SK-N-MC (cell line): ENCODE results near the gene LINS1.
A peak's percentile ranks its signal among the peaks of the same experiment; 100 is the strongest.

Experiments used
- DNase-seq: peaks from one replicate; pipeline ENCODE4 v3.0.0-alpha.2; 2011; ENCODE audit warnings: low read depth, low spot score
- H3K27ac ChIP-seq: fragments of 200-600 bp; sonication (generic); 2 replicates; pipeline ENCODE4 v1.5.1; 2016; ENCODE audit warnings: mixed run types
- H3K36me3 ChIP-seq: fragments of 200-600 bp; sonication (generic); 2 replicates; pipeline ENCODE4 v1.6.1; 2017; ENCODE audit warnings: antibody characterized with exemption, low read length, mixed read lengths; ENCODE audit not compliant: insufficient read depth
- H3K4me3 ChIP-seq: fragments of 200-600 bp; sonication (generic); 2 replicates; pipeline ENCODE4 v1.5.1; 2016
- H3K9ac ChIP-seq: fragments of 200-600 bp; sonication (generic); 2 replicates; pipeline ENCODE4 v1.8.0; 2017; ENCODE audit warnings: mixed run types, mixed read lengths; ENCODE audit not compliant: insufficient read length
- H3K9me3 ChIP-seq: fragments of 200-600 bp; sonication (generic); 2 replicates; pipeline ENCODE4 v1.6.1; 2017; ENCODE audit warnings: low read depth, mild to moderate bottlenecking, antibody characterized with exemption, low read length, moderate library complexity, mixed read lengths
- EZH2 ChIP-seq: fragments of 200-600 bp; sonication (generic); IDR thresholded peaks from one replicate; pipeline ENCODE4 v1.6.1; 2017; ENCODE audit warnings: antibody characterized with exemption
- FOXP2 ChIP-seq: optimal IDR thresholded peaks from 2 replicates; pipeline ENCODE3; 2011; ENCODE audit warnings: mild to moderate bottlenecking, moderate library complexity; ENCODE audit not compliant: insufficient read depth; ENCODE audit errors: extremely low read length, control extremely low read depth
- POLR2AphosphoS5 ChIP-seq: IDR thresholded peaks from 2 replicates; pipeline ENCODE4 v1.6.1; 2012; ENCODE audit warnings: mild to moderate bottlenecking, low read depth, low read length, borderline replicate concordance

The LINS1 gene

GRCh38 chr15:100614918-100615317 is 12.9 kb upstream of the LINS1 start:
- no peak overlapping the region for H3K27ac ChIP-seq
- H3K9ac ChIP-seq = no peak overlapping the region
- H3K36me3 ChIP-seq = peaks cover 23% of the 10 kb centered on the region; the same call in 1 of the 2 replicates
- no peak for TF ChIP-seq FOXP2
- no peaks in the 10 kb centered on the region for H3K9me3 ChIP-seq
- H3K4me3 ChIP-seq = no peak overlapping the region
- no peak for DNase-seq

- no peak overlapping the region for H3K27ac ChIP-seq
- H3K36me3 ChIP-seq = peaks cover 24% of the 10 kb centered on the region; the same call in 1 of the 2 replicates
Measured at GRCh38 chr15:100614336-100614735, 12.4 kb upstream of the LINS1 start.

GRCh38 chr15:100613208-100613607 is 11.2 kb upstream of the LINS1 start:
- H3K9me3 ChIP-seq = no peaks in the 10 kb centered on the region
- H3K27ac ChIP-seq = no peak overlapping the region
- no peak overlapping the region for H3K9ac ChIP-seq
- peaks cover 24% of the 10 kb centered on the region; the same call in 1 of the 2 replicates for H3K36me3 ChIP-seq
- H3K4me3 ChIP-seq = no peak overlapping the region
- DNase-seq = no peak
- TF ChIP-seq POLR2AphosphoS5 (no peak), EZH2 (no peak), FOXP2 (no peak)

More at GRCh38 chr15:100614336-100614735, 12.4 kb upstream of the LINS1 start:
- DNase-seq = no peak
- TF ChIP-seq FOXP2 = no peak
- H3K4me3 ChIP-seq = no peak overlapping the region
- H3K9ac ChIP-seq = no peak overlapping the region
- H3K9me3 ChIP-seq = no peaks in the 10 kb centered on the region

- TF ChIP-seq EZH2 = no peak
- no peak for TF ChIP-seq POLR2AphosphoS5
- no peak for TF ChIP-seq FOXP2
- no peak overlapping the region for H3K4me3 ChIP-seq
- no peak overlapping the region for H3K27ac ChIP-seq
- no peak overlapping the region for H3K9ac ChIP-seq
- H3K9me3 ChIP-seq = no peaks in the 10 kb centered on the region
- DNase-seq = no peak
- peaks cover 24% of the 10 kb centered on the region; the same call in 1 of the 2 replicates for H3K36me3 ChIP-seq
Measured at GRCh38 chr15:100612539-100612938, 10.6 kb upstream of the LINS1 start.

- DNase-seq = no peak
- H3K9ac ChIP-seq = peak overlapping the region; percentile 83
- H3K9me3 ChIP-seq = no peaks in the 10 kb centered on the region
- peaks cover 10% of the 10 kb centered on the region for H3K36me3 ChIP-seq
- H3K27ac ChIP-seq = no peak overlapping the region
- H3K4me3 ChIP-seq = peak overlapping the region; percentile 98
- TF ChIP-seq EZH2 (no peak), FOXP2 (no peak), POLR2AphosphoS5 (no peak)
Measured at GRCh38 chr15:100602823-100603393, 924 bp upstream of the LINS1 start.

GRCh38 chr15:100601617-100602063 is 344 bp downstream of the LINS1 start:
- Histone ChIP-seq H3K9me3 (no peaks in the 10 kb centered on the region), H3K27ac (no peak overlapping the region), H3K4me3 (peak overlapping the region; percentile 98), H3K36me3 (peaks cover 10% of the 10 kb centered on the region), H3K9ac (peak overlapping the region; percentile 96)
- DNase-seq = no peak
- TF ChIP-seq FOXP2 (no peak), EZH2 (no peak), POLR2AphosphoS5 (no peak)

GRCh38 chr15:100601163-100601562 is 821 bp downstream of the LINS1 start:
- Histone ChIP-seq H3K4me3 (peak overlapping the region; percentile 98), H3K9ac (peak overlapping the region; percentile 96), H3K36me3 (peaks cover 10% of the 10 kb centered on the region), H3K27ac (no peak overlapping the region), H3K9me3 (no peaks in the 10 kb centered on the region)
- DNase-seq = no peak
- TF ChIP-seq FOXP2 = no peak
- no peak for TF ChIP-seq EZH2
- no peak for TF ChIP-seq POLR2AphosphoS5

- no peak overlapping the region for H3K27ac ChIP-seq
- no peaks in the 10 kb centered on the region for H3K36me3 ChIP-seq
- no peak for TF ChIP-seq FOXP2
- TF ChIP-seq POLR2AphosphoS5 = no peak
- no peak for TF ChIP-seq EZH2
- H3K9me3 ChIP-seq = no peaks in the 10 kb centered on the region
- no peak overlapping the region for H3K4me3 ChIP-seq
- H3K9ac ChIP-seq = no peak overlapping the region
- DNase-seq = no peak
Measured at GRCh38 chr15:100598655-100599054, 3.3 kb downstream of the LINS1 start.

GRCh38 chr15:100597862-100598261 is 4.1 kb downstream of the LINS1 start:
- no peak overlapping the region for H3K4me3 ChIP-seq
- H3K36me3 ChIP-seq = no peaks in the 10 kb centered on the region
- H3K9me3 ChIP-seq = no peaks in the 10 kb centered on the region
- no peak overlapping the region for H3K9ac ChIP-seq
- no peak for TF ChIP-seq POLR2AphosphoS5
- TF ChIP-seq FOXP2 = no peak
- no peak for TF ChIP-seq EZH2
- H3K27ac ChIP-seq = no peak overlapping the region
- DNase-seq = no peak
